ENCODE measurements around the gene JAM3.

The JAM3 gene

DNA sequence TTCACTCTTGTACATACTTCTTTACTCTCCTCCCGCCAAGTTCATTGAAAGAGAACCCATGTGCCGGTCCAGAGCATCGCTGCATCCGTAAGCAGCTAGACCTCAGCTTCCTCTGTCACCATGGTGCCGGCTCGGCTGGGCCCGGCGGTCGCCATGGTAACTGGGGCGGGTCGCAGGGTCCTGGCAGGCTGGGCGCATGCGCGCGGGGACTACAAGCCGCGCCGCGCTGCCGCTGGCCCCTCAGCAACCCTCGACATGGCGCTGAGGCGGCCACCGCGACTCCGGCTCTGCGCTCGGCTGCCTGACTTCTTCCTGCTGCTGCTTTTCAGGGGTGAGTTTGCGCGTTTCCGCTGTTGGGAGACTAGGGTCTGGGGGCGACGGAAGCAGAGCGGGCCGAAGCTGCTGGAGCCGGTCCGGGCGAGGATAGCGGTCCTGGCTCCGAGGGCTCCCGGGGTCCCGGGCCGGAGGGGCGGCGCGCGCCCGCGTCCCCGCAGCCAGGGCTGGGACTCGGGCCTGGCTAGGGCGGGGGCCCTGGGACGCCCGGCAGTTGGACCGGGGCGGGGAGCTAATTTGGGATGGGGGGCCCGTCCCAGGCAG is at the start of gene JAM3:
Gene JAM3, plus strand, starts transcription at position 244 of the 597 bp plus-strand sequence. Its CDS starts 12 bp downstream, at position 256.
- DNase-seq (ENCODE audit: low spot score): peak; percentile 100

DNA sequence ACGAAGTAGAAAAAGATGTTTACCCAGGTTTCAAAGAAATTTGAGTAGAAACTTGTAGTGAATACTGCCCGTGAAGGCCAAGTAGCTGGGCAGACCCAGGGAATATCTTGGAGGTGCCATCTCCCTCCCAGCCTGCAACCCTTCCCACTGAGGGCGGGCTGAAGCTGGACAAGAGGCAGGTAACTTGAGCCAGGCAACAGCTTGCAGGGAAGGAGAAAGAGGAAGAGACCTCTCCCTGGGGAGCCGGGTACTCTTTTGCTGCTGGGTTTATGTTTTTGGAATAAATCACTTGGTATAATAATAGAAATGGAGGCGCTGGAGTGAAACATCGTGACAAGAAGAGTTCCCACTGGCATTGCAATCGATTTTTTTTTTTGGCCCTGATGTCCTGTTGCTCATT is 49.4 kb upstream of the JAM3 start:
- DNase-seq (ENCODE audit: low spot score): no peak

DNA sequence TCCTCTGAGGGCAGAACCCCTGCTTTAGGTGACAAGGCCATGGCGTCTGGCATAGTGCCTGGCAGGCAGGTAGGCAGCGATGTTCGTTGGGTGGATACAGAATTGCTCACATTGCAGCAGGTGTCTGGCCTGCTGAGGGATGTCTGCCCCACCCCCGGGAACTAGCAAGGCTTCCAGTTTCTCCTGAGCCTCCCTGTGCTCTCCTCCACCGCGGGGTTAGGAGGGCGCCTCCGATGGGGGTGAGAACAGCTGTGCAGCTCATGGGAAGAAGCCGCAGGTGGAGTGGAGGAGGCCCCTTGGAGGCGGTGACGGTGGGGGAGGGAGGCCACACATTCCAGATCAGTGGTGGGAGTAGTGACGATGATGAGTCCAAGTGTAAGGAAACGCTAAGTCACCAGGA is 48.3 kb upstream of the JAM3 start:
- DNase-seq (ENCODE audit: low spot score): no peak

DNA sequence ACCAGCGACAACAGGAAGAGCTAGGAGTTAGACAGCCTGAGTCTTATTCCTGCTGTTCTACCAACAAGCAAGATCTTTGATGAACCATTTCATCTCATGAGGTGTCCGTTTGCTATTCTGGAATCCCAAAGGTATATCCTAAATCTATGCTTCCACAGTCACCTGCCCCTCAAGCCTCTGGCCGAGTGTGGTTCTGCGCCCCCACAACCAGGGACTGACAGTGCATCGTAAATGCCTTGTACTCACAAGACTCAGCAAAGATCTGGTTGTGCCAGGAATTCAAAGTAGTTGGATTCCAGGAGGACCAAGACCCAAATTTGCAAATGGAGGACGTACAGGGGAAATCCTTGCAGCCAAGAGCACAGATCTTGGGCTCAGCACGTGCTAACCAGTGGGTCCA is 47.5 kb upstream of the JAM3 start:
- DNase-seq (ENCODE audit: low spot score): no peak

DNA sequence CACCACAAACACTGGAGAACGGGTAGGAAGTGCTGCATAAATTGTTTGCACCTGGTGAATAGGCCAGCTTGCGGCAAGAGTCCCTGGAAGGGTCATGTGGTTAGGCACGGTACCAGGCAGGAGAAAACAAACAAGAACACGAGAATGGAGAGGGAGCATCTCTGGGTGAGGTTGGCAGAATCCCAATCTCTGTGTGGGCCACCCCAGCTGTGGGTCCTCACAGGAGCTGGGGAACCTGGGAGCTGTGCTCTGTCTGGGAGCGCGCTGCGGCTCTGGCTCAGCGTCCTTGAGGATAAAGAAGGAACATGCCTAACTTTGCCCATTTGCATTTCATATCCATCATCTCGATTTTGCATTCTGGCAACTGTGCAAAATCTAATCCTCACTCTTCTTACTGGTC is 46.1 kb upstream of the JAM3 start:
- DNase-seq (ENCODE audit: low spot score): no peak

DNA sequence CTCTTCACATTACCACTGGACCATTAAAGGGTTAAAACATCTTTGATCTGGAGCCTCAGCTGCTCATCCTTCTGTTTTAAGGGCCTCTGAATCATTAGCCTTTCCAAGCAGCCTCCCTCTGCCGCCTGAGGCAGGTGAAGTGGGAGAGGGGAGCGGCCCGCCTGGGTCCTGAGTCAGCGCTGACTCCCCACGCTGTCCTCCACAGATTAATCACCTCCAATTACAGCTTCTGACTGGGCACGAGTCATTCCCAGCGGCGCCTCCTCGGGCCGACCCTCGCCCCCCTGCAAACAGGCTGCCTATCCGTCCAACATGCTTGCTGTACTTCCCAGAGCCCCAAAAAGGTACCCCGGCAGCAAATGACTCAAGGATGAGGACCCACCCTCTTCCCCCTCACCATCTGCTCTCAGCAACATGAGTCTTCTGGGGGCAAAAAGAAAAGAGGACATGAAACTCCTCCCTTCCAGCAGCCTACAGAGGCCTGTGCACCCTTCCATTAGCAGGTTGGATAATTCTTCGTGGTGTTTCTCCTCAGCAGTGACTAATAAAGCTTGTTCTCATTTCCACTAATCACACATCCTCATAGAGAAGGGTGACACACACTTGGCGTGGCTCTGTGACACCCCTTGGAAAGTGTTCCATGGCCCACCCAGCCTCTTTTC is 44.3 kb upstream of the JAM3 start:
- DNase-seq (ENCODE audit: low spot score): peak; percentile 26

DNA sequence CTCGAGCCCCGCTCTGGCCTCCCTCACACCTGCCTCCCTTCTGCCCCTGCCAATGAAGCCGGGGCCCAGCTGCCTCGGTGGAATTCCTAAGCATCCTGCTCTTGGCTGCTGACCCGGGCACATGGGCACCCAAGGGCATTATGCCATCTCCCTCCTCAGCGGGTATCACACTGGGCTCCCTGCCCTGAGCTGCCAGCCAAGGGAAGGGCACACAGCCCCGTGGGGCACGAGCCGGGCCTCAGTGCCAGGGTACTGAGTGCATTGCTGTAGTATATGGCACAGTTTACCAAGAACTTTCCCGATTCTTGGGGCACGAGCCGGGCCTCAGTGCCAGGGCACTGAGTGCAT is 43.8 kb upstream of the JAM3 start:
- DNase-seq (ENCODE audit: low spot score): no peak

DNA sequence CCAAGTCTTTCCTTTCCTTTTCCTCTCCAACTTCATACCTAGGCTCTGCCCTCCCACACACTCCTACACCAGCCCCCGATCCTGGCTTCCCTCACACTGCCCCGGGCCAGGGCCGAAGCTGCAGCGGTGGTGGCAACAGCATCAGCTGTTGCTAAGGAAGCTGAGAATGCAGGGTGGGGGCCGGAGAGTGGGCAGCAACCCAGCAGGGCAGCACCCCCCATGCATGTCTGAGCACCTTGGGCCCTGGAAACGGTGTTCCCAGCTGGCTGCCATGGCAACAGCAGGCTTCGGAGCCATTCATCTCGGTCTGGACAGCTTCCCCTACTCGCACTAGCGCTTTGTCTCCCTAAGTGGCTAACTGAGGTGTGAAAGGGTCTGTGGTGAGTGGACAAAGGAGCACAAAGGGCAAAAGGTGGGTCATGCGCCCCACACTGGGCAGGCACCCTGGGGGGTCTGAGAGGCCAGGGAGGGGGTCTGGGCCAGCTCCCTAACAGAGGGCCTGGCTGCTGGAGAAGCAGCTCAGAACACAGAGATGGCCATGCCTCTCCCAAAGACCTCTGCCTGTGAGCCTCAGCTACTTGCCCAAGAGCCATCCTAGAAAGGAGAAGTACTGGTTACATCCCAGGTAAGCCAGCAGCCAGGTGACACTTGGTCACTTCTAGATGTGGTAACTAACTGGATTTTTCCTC is 42.1 kb upstream of the JAM3 start:
- no peak for DNase-seq (ENCODE audit: low spot score)

DNA sequence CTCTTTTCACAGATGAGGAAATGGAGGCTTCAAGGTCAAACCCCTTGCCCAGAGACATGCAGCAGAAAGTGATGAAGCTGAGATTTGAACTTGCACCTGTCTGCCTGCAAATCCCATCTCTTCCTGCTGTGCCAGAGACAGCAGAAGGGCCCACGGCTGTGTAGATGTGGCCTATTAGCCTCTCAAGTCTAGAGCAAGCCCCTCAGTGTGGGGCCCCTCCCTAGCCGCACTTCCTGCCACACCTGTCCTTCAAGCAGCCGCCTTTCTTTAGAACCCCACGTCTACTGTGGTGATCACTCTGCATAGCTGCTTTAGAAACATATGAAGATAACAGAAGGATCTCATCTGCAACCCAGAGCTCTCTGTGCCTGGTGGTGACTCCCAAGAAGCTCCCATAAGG is 41.2 kb upstream of the JAM3 start:
- DNase-seq (ENCODE audit: low spot score): no peak

DNA sequence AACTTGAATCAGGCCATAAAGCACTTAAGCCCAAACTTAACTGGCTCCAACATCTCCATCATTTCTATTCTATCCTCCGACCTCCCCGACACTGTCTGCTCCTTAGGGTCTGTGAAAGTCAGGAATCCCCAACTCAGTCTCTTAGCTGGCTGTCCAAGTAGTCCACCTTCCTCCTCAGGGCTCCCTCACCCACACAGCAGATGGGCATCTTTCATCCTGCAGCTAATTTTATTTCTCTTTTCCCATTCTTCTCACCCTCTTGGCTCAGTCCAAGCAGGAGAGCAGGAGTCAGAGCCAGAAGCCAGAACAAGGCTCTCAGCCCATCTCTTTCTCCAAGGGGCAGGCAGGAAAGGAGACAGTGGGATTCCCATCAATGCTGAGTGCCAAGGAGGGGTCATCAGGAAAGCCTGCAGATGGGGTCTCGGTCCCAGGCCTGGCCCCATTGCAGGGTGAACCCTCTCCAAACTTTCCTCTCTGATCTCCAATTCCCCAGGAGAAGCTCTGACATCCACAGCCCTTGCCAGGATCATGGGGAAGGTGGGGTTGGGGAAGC is 40.4 kb upstream of the JAM3 start:
- no peak for DNase-seq (ENCODE audit: low spot score)

DNA sequence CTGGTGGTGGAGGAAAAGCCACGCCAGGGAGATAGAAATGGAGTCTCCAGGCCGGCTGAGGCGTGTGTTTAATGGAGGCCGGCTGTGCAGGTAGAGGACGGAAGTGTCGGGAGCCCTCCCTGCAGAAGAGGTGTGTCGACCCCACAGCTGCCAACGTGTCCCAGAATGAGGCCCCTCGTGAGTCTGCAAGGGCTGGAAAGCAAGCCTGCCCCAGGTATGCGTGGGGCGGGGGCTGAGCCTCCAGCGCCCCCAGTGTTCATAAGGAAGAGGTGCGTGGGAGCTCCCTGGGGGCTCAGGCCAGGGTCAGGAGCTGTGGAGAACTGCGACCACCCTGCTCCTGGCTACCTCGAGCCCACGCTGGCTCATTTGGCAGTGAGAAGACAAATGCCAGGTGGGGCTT is 38.0 kb upstream of the JAM3 start:
- DNase-seq (ENCODE audit: low spot score): no peak

DNA sequence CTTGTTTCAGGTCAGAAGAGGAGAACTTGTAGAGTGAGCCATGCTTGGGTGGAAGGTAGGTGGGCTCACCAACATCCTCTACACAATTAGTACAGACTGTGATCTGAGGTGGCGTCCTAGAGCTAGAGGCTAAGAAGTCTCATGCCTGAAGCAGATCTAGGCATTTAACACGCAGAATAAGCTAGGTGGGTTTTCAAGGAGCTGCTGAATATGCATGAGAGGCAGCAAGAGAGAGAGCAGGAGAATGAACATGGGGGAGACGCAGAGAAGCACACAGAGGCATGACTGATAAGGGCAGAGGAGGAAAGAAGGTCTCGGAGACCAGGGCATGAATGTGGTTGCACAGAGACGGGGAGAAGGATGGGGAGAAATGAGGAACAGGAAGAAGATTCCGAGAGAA is 36.8 kb upstream of the JAM3 start:
- DNase-seq (ENCODE audit: low spot score): no peak

DNA sequence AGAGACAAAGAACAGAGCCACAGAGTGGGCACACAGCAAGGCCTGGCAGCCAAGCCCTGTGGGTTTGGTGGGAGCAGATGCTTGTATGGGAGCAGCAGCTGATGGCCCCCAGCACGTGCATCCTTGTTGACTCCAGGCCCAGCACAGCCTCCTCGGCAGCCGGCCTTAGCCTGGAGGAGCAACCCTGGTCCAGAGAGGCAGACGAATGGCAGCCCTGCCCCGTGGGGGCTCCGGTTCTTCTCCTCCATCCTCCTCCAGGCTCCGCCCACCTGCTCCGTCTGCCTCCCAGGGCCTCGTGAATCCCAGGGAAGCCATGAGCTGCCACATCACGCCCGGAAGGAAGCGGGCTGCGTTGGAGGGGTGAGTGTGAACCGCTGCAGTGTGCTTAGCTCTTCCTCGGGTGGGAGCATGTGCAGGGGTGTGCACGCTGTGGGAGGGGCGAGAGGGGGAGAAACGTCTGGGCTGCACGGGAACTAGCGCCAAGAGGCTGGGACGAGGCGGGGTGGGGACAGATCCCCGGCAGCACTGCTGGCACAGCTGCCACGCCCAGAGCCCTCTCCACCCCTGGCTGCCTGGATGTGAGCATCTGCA is 36.3 kb upstream of the JAM3 start:
- no peak for DNase-seq (ENCODE audit: low spot score)

DNA sequence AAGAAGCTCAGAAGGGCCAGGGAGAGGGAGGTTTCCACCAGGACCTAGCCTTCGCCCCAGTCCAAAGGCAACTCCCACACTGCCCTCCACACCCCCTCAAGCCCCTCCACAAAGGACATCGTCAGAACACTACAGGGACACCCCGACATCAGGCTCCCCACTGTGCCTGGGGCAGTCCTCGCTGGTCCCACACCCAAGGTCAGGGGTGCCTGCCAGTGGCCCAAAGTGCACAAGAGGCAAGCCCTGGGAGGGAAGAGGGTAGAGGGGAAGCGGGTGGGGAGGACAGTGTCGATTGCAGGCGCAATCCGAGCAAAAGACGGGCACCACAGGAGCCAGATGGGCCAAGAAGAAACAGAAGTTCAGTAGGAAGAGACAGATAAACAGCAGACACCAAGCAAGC is 35.6 kb upstream of the JAM3 start:
- no peak for DNase-seq (ENCODE audit: low spot score)

DNA sequence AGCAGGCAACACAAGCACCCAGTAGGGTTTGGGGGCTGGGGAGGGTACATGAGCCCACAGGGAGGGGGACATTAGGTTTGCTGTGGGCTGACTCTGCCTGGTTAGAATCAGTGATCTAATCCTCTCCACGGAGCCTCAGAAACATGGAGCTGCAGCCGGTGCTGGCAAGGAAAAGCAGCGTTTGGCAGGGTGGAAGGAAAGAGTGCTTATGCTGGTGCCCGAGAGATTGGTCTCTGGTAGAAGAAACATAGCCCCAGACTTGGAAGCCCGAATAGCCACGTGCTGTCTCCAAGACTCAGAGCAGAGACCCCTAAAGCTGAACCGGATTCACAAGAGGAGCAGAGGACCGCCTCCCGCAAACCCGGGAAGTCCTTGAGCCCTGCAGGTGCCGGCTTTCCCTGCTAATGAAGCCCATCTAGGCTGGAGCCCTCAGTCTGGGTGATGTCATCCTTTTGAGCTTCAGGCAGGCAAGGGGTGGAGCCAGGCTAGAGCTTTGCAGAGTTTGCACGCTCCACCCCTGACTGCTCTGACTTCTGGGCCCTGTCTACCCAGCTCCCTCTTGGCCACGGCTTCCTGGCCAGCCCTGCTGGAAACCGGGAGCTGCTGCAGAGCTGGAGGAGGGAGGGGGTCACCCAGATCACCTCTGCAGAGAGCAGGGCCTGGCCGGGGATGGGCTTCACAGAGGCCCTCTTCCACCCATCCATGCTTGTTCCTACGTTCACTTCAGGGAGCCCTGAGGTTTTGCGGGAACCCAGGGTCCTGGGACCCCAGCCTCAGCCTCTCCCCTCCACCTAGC is 35.0 kb upstream of the JAM3 start:
- DNase-seq (ENCODE audit: low spot score): peak; percentile 90

DNA sequence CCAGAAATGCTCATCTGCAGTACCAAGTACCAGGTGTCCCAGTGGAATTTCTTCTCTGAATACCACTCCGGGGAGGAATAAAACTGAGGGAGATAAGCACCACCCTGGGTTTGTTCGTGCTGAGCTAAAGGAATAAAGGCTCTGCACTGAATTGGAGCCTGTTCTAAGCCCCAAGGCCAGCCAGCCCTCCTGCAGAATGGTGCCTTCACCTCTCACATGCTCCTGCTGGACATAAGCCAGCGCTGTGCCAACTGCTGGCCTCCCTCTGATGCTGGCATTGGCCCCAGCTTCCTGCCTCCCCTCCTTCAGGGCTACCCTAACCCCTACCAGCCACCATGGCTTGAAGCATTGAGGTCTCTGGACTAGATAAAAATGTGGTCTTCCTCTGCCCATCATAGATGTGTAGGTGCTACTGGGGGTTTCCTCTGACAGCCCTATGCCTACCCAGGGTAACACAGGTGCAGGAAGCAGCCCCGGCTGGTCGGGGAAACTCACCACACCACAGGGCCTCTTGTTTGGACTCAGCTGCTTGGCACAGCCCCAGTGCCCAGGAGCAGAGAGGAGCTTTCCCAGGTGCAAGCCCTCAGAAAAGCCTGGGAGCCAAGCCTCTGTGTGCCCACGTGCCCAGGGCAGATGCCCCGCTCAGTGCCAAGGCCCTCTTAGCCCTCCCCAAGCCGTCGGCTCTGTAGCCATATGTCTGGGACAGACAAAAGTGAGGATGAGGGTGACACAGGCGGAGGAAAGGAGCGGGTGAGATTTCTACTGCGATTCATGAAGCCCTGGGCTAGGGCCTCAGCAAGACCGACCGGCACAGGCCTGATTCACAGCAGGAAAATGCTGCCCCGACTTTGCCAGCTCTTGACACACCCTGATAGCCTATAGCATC is 34.1 kb upstream of the JAM3 start:
- no peak for DNase-seq (ENCODE audit: low spot score)

DNA sequence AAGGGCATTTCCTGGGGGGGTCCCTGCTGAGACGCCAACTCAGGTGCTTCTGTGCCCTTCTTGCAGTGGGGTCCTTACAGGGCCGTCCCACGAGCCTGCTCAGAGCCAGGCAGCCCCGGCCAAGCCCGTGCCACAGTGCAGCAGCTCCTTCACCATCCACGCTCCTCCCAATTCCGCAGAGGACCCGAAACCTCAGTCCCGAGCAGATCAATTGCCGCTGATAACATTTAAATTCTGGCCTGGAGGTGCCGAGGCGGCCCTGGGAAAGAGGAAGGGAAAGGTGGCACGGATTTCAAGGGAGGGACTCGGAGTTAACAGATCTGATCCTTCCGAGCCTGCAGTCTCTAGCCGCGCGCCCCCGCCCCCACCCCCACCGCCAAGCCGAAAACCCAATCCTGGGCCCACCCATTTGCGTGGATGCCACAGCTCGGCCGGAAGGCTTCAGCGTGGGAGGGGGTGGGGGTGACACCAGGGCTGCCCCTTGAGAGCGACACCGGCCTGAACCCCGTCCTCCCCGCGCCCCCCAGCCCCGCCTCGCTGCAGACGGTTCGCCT is 32.3 kb upstream of the JAM3 start:
- DNase-seq (ENCODE audit: low spot score): no peak

DNA sequence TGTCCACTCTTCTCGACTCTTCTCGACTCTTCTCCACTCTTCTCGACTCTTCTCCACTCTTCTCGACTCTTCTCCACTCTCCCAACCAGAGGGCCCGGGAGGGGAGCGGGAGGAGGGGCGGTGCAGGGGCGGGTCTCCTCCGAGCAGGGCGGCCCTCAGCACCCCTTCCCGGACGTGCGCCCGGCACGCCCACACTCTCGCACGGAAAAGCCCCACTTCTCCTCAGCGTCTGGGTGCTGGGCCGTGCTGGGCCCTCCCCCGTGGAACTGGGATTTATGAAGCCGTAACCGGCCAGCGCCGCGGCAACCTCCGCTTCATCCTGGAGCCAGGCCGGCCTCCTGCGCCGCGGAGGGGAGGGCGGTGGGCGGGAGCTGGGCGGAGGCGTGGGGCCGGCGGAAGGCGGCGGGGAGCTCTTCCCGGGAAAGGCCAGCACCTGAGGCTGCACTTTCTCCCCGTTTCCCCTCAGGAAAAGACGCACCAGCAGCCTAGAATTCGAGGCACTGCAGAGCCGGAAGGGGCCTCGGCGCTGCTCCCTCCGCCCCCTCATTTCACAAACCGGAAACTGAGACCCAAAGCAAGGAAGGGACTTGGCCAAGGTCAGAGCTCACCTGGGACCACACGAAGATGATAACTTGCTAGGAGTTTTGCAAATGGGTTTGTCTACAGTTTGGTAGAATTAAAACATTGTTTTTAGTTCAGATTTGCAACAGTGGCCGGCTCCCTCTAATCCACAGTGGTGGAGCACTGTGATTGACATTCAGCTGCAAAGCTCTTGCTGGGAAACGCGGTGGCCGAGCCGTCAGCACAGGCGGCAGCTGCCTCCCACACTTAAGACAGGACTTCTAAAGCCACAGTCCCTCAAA is 31.6 kb upstream of the JAM3 start:
- DNase-seq (ENCODE audit: low spot score): peak; percentile 73

DNA sequence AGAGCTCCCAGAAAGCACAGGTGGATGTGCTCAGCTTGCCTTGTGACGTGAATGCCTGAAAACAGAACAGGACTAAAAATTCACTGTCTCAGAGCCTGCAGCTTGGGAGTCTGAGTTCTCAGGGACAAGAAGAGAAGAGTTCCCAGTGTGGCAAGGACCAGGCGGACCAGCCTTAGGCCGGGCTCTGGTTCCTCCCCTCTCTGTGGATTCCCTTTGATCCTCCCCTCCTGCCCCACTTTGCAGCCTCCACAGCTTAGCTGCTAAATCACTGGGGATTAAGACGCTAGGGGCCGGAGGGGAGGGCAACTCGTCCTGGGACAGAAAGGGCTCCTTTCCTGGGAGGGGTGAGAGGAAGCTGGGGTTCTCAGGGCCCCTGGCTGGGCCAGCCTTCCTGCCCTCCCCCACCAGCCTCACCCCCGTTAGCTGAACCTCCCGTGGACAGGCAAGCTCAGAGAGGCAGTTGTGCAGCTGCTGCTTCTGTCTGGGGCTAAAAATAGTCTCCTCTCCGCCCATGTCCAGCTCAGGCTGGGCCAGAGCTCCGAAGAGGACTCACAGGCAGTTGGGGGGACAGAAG is 29.9 kb upstream of the JAM3 start:
- DNase-seq (ENCODE audit: low spot score): no peak
